Sigmoid colon (tissue), 4 donors: ENCODE measurements around the gene CFAP53.

Source experiments
- EP300 ChIP-seq, 4 donors: sonication (generic); formaldehyde crosslinking; IDR thresholded peaks; one replicate each; pipeline ENCODE4 v1.6.1; 2017; ENCODE audit warnings: antibody characterized with exemption in 4 of 4
- TF ChIP-seq, protein P1 (sequence below), 4 experiments: fragments of 450-650 bp in 3 of 4; fragments of 200-600 bp in 1 of 4; IDR thresholded peaks; one replicate each; pipeline ENCODE4 v1.5.1; 2016 to 2019; ENCODE audit warnings: antibody characterized with exemption in 4 of 4, mild to moderate bottlenecking in 3 of 4, moderate library complexity in 2 of 4

DNA sequence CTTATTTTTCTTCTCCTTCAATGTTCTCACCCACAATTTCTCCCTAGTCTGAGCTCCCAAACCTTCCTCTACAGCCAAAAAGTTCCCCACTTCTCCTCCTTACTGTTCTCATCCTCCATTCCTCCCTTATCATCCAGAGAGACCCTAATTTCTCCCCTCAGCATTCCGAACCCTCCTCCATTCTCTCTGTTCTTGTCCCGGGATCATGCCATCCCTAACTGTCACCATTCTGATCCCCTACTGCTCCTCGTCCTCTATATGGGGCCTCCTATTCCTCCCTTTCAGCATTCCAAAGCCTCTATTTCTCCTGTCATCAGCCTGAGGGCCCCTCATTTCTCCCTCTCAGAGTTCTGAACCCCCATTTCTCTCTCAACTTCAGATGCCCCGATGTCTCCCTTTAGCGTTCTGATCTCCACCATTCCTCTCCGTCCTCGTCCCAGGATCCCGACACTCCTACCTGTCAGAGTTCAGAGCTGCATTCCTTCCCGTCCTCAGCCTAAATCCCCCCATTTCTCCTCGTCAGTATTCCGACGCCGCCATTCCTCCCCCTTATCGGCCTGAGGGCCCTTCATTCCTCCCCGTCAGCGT is 14.5 kb upstream of the CFAP53 start:
- TF ChIP-seq, protein P1, sequence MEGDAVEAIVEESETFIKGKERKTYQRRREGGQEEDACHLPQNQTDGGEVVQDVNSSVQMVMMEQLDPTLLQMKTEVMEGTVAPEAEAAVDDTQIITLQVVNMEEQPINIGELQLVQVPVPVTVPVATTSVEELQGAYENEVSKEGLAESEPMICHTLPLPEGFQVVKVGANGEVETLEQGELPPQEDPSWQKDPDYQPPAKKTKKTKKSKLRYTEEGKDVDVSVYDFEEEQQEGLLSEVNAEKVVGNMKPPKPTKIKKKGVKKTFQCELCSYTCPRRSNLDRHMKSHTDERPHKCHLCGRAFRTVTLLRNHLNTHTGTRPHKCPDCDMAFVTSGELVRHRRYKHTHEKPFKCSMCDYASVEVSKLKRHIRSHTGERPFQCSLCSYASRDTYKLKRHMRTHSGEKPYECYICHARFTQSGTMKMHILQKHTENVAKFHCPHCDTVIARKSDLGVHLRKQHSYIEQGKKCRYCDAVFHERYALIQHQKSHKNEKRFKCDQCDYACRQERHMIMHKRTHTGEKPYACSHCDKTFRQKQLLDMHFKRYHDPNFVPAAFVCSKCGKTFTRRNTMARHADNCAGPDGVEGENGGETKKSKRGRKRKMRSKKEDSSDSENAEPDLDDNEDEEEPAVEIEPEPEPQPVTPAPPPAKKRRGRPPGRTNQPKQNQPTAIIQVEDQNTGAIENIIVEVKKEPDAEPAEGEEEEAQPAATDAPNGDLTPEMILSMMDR (IDR thresholded peaks at IDR 0.05): no peak
- TF ChIP-seq EP300 (IDR thresholded peaks at IDR 0.05): no peak
